ENCODE measurements around the gene DHRS1. TPM values are rescaled to one million over a fixed set of nuclear protein-coding genes. Genes with fewer than 3 reads are reported as not detected.

Gene DHRS1
- total RNA-seq, 1 experiment from 2014 or later = 34.7 TPM

GRCh38 chr14:24268225-24268624 is 31.4 kb downstream of the DHRS1 start:
- ChIA-PET CTCF (interaction anchor here (0.7 kb wide), 1 partner anchor 168 kb away, joined by 3 read pairs; no protein-coding TSS in a partner anchor), RAD21 (ENCODE audit: low non-redundant PET in 1 of 2, low total read pairs in 2 of 2, uncharacterized antibody in 2 of 2, unreplicated experiment in 2 of 2) (no interaction called here), POLR2A (no interaction called here)
- TF ChIP-seq ZFX (IDR thresholded peaks at IDR 0.05) = no peak
- no peak for TF ChIP-seq CBX3 (IDR thresholded peaks at IDR 0.05; ENCODE audit: low read depth)
- TF ChIP-seq MAX (IDR thresholded peaks at IDR 0.05) = no peak
- no peak for TF ChIP-seq EZH2 (IDR thresholded peaks at IDR 0.05)
- Histone ChIP-seq H3K4me3 (replicated peaks in 1 of 2; ENCODE audit: low read depth in 1 of 2, low read length in 2 of 2) (no peak overlapping the region), H3K9me2 (ENCODE audit: insufficient read depth) (no peaks in the 10 kb centered on the region), H3K27me3 (ENCODE audit: insufficient read depth, low read length) (no peaks in the 10 kb centered on the region), H3K4me2 (ENCODE audit: low read length) (no peak overlapping the region), H4K20me1 (ENCODE audit: insufficient read depth) (no peaks in the 10 kb centered on the region), H3K79me2 (ENCODE audit: insufficient read depth, low read length) (peaks cover 4% of the 10 kb centered on the region; the same call in 1 of the 2 replicates), H3K27ac (ENCODE audit: low read depth, low read length) (no peak overlapping the region), H3K9me3 (ENCODE audit: control insufficient read depth in 1 of 2, insufficient read depth in 1 of 2, low read depth in 1 of 2, low read length in 2 of 2) (no peaks in the 10 kb centered on the region), H3K9ac (ENCODE audit: low read length) (no peak overlapping the region), H2AFZ (ENCODE audit: low read depth, low read length, poor library complexity, severe bottlenecking) (no peak overlapping the region), H3K36me3 (ENCODE audit: control insufficient read depth in 1 of 2, insufficient read depth in 2 of 2, low read length in 2 of 2) (no peaks in the 10 kb centered on the region; a peak in 1 of 4 replicates), H3K4me1 (ENCODE audit: control insufficient read depth in 1 of 2, insufficient read depth in 2 of 2, low read length in 2 of 2) (peaks cover 5 to 17% of the 10 kb centered on the region in 2 experiments; a peak in 3 of 4 replicates)
- DNase-seq (ENCODE audit: low read depth, low spot score) = no peak
- ATAC-seq = no peak
- BruUV-seq (replicated peaks) = no TSS peak
- intact Hi-C loops (cut with micrococcal nuclease) = no loop called here

GRCh38 chr14:24267516-24267915 is 32.1 kb downstream of the DHRS1 start:
- BruUV-seq (replicated peaks) = no TSS peak
- POLR2A ChIA-PET = no interaction called here
- CTCF ChIA-PET = interaction anchor here (0.7 kb wide), 1 partner anchor 169 kb away, joined by 3 read pairs; no protein-coding TSS in a partner anchor
- Histone ChIP-seq H3K9me3 (ENCODE audit: control insufficient read depth in 1 of 2, insufficient read depth in 1 of 2, low read depth in 1 of 2, low read length in 2 of 2) (no peaks in the 10 kb centered on the region), H3K4me2 (ENCODE audit: low read length) (no peak overlapping the region), H3K4me1 (ENCODE audit: control insufficient read depth in 1 of 2, insufficient read depth in 2 of 2, low read length in 2 of 2) (peaks cover 5 to 17% of the 10 kb centered on the region in 2 experiments; a peak in 3 of 4 replicates), H3K36me3 (ENCODE audit: control insufficient read depth in 1 of 2, insufficient read depth in 2 of 2, low read length in 2 of 2) (no peaks in the 10 kb centered on the region; a peak in 1 of 4 replicates), H3K27me3 (ENCODE audit: insufficient read depth, low read length) (no peaks in the 10 kb centered on the region), H3K27ac (ENCODE audit: low read depth, low read length) (no peak overlapping the region), H2AFZ (ENCODE audit: low read depth, low read length, poor library complexity, severe bottlenecking) (no peak overlapping the region), H3K9ac (ENCODE audit: low read length) (no peak overlapping the region), H3K79me2 (ENCODE audit: insufficient read depth, low read length) (peaks cover 4% of the 10 kb centered on the region; the same call in 1 of the 2 replicates), H3K9me2 (ENCODE audit: insufficient read depth) (no peaks in the 10 kb centered on the region), H3K4me3 (replicated peaks in 1 of 2; ENCODE audit: low read depth in 1 of 2, low read length in 2 of 2) (no peak overlapping the region), H4K20me1 (ENCODE audit: insufficient read depth) (no peaks in the 10 kb centered on the region)
- ATAC-seq = no peak
- DNase-seq (ENCODE audit: low read depth, low spot score) = no peak
- intact Hi-C loops (cut with micrococcal nuclease) = no loop called here
- RAD21 ChIA-PET (ENCODE audit: low non-redundant PET in 1 of 2, low total read pairs in 2 of 2, uncharacterized antibody in 2 of 2, unreplicated experiment in 2 of 2) = no interaction called here
- no peak for TF ChIP-seq CEBPB (IDR thresholded peaks at IDR 0.05; ENCODE audit: low read depth)
- TF ChIP-seq, protein P1, sequence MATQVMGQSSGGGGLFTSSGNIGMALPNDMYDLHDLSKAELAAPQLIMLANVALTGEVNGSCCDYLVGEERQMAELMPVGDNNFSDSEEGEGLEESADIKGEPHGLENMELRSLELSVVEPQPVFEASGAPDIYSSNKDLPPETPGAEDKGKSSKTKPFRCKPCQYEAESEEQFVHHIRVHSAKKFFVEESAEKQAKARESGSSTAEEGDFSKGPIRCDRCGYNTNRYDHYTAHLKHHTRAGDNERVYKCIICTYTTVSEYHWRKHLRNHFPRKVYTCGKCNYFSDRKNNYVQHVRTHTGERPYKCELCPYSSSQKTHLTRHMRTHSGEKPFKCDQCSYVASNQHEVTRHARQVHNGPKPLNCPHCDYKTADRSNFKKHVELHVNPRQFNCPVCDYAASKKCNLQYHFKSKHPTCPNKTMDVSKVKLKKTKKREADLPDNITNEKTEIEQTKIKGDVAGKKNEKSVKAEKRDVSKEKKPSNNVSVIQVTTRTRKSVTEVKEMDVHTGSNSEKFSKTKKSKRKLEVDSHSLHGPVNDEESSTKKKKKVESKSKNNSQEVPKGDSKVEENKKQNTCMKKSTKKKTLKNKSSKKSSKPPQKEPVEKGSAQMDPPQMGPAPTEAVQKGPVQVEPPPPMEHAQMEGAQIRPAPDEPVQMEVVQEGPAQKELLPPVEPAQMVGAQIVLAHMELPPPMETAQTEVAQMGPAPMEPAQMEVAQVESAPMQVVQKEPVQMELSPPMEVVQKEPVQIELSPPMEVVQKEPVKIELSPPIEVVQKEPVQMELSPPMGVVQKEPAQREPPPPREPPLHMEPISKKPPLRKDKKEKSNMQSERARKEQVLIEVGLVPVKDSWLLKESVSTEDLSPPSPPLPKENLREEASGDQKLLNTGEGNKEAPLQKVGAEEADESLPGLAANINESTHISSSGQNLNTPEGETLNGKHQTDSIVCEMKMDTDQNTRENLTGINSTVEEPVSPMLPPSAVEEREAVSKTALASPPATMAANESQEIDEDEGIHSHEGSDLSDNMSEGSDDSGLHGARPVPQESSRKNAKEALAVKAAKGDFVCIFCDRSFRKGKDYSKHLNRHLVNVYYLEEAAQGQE (IDR thresholded peaks at IDR 0.05; ENCODE audit: low read depth) = no peak
- TF ChIP-seq EZH2phosphoT487 (IDR thresholded peaks at IDR 0.05; ENCODE audit: borderline replicate concordance) = no peak
- no peak for TF ChIP-seq EZH2 (IDR thresholded peaks at IDR 0.05)
- no peak for TF ChIP-seq ZBTB33 (IDR thresholded peaks at IDR 0.05; ENCODE audit: extremely low read depth, insufficient replicate concordance, low read length)
- no peak for TF ChIP-seq SIN3A (IDR thresholded peaks at IDR 0.05; ENCODE audit: low read depth)
- TF ChIP-seq ELF1 (IDR thresholded peaks at IDR 0.05; ENCODE audit: borderline replicate concordance, low read depth) = no peak
- TF ChIP-seq ZNF274 (IDR thresholded peaks at IDR 0.05; ENCODE audit: low read depth, low read length) = no peak
- no peak for TF ChIP-seq FOSL1 (IDR thresholded peaks at IDR 0.05; ENCODE audit: low read depth)
- no peak for TF ChIP-seq SP1 (IDR thresholded peaks at IDR 0.05; ENCODE audit: low read depth)

Data from HCT116 (cell line).